Thyroid gland (tissue), 4 donors: ENCODE measurements around the gene REXO1. TPM values are rescaled to one million over a fixed set of nuclear protein-coding genes. Genes with fewer than 3 reads are reported as not detected.

Experiments used
- DNase-seq, 2 donors: peaks; one replicate each; pipeline ENCODE4 v3.0.0-alpha.2; 2019
- H3K27ac ChIP-seq, 3 donors: fragments of 200-600 bp; sonication (generic); 1 replicate in 2 of 3; 2 replicates in 1 of 3; pipeline ENCODE4 v1.5.1; 2016 to 2019; ENCODE audit warnings: mild to moderate bottlenecking in 1 of 3, moderate library complexity in 1 of 3
- H3K27me3 ChIP-seq: fragments of 200-600 bp; sonication (generic); one replicate; pipeline ENCODE4 v1.5.1; 2019
- H3K36me3 ChIP-seq, 2 donors: fragments of 200-600 bp; sonication (generic); one replicate each; pipeline ENCODE4 v1.5.1; 2016 to 2019
- H3K4me1 ChIP-seq, 2 donors: fragments of 200-600 bp; sonication (generic); one replicate each; pipeline ENCODE4 v1.5.1; 2017 to 2019
- H3K4me3 ChIP-seq, 3 donors: fragments of 200-600 bp; sonication (generic); replicated peaks in 1 of 3; 1 replicate in 2 of 3; 2 replicates in 1 of 3; pipeline ENCODE4 v1.5.1; 2016; ENCODE audit warnings: mild to moderate bottlenecking in 1 of 3
- H3K9me3 ChIP-seq: fragments of 200-600 bp; sonication (generic); one replicate; pipeline ENCODE4 v1.5.1; 2017
- CTCF ChIP-seq, 6 experiments: fragments of 200-600 bp in 3 of 6; fragments of 450-650 bp in 3 of 6; sonication (generic) in 3 of 6; IDR thresholded peaks; one replicate each; pipeline ENCODE4 v1.5.1; 2016 to 2019; ENCODE audit warnings: antibody characterized with exemption in 6 of 6, mild to moderate bottlenecking in 2 of 6, inconsistent platforms in 1 of 6, moderate library complexity in 1 of 6
- POLR2A ChIP-seq, 2 donors: fragments of 450-650 bp; IDR thresholded peaks; one replicate each; pipeline ENCODE4 v1.6.1; 2017; ENCODE audit warnings: antibody characterized with exemption in 2 of 2, mild to moderate bottlenecking in 2 of 2, moderate library complexity in 1 of 2
- WGBS, 2 donors: methylation state at CpG; one replicate each; pipeline ENCODE4 v1.1.5; 2017; 5-methylcytosine and 5-hydroxymethylcytosine counted together
- intact Hi-C: fragments of 100-400 bp; cut with DNase I; formaldehyde crosslinking; loops from one replicate; pipeline ENCODE4 v1.15.1; 2023
- total RNA-seq, 4 donors: library from RNA; depleted of rRNA; stranded (reverse); fragments of >200 nt; gene quantifications; one replicate each; pipeline ENCODE4 v1.2.3, GENCODE V29; 2016

REXO1 gene
- total RNA-seq, 4 donors from 2014 or later = 14.0 to 21.8 (median 17.2) TPM

GRCh38 chr19:1845642-1846041 lies 2.6 kb downstream of the REXO1 start:
- DNase-seq = no peak
- no peak overlapping the region for H3K4me3 ChIP-seq
- 88 to 97% methylated on average over 11 of the region's 11 CpGs for WGBS, 2 donors
- no peak overlapping the region for H3K27ac ChIP-seq
- H3K4me1 ChIP-seq = peaks cover 21 to 54% of the 10 kb centered on the region in 2 donors
- H3K36me3 ChIP-seq = no peaks in the 10 kb centered on the region
- H3K9me3 ChIP-seq = no peaks in the 10 kb centered on the region
- TF ChIP-seq POLR2A (IDR thresholded peaks at IDR 0.05) = no peak
- no peak for TF ChIP-seq CTCF (IDR thresholded peaks at IDR 0.05)
- H3K27me3 ChIP-seq = no peaks in the 10 kb centered on the region
- intact Hi-C loops = no loop called here

- no peak overlapping the region for H3K27ac ChIP-seq
- H3K36me3 ChIP-seq = no peaks in the 10 kb centered on the region
- no peak overlapping the region for H3K4me3 ChIP-seq
- WGBS, 2 donors = 89 to 90% methylated on average over 12 to 15 of the region's 16 CpGs
- H3K4me1 ChIP-seq = peaks cover 21 to 59% of the 10 kb centered on the region in 2 donors
- H3K27me3 ChIP-seq = no peaks in the 10 kb centered on the region
- TF ChIP-seq POLR2A (IDR thresholded peaks at IDR 0.05) (no peak), CTCF (IDR thresholded peaks at IDR 0.05) (no peak)
- intact Hi-C loops = no loop called here
- no peak for DNase-seq
- H3K9me3 ChIP-seq = no peaks in the 10 kb centered on the region
Observed at GRCh38 chr19:1845125-1845515, 3.2 kb downstream of the REXO1 start.

- Histone ChIP-seq H3K4me1 (peaks cover 21 to 64% of the 10 kb centered on the region in 2 donors), H3K4me3 (no peak overlapping the region), H3K27ac (no peak overlapping the region), H3K9me3 (no peaks in the 10 kb centered on the region), H3K27me3 (no peaks in the 10 kb centered on the region), H3K36me3 (no peaks in the 10 kb centered on the region)
- intact Hi-C loops = no loop called here
- 73 to 98% methylated on average over 9 to 14 of the region's 19 CpGs for WGBS, 2 donors
- TF ChIP-seq CTCF (IDR thresholded peaks at IDR 0.05) = no peak
- TF ChIP-seq POLR2A (IDR thresholded peaks at IDR 0.05) = no peak
- DNase-seq = no peak
Observed at GRCh38 chr19:1844513-1845124, 3.7 kb downstream of the REXO1 start.

GRCh38 chr19:1843646-1844394 lies 4.5 kb downstream of the REXO1 start:
- Histone ChIP-seq H3K27me3 (no peaks in the 10 kb centered on the region), H3K9me3 (no peaks in the 10 kb centered on the region), H3K27ac (no peak overlapping the region), H3K36me3 (no peaks in the 10 kb centered on the region), H3K4me1 (peaks cover 21 to 69% of the 10 kb centered on the region in 2 donors), H3K4me3 (no peak overlapping the region)
- no peak for DNase-seq
- 78 to 87% methylated on average over 20 to 23 of the region's 25 CpGs for WGBS, 2 donors
- intact Hi-C loops = no loop called here
- TF ChIP-seq POLR2A (IDR thresholded peaks at IDR 0.05) = no peak
- no peak for TF ChIP-seq CTCF (IDR thresholded peaks at IDR 0.05)

GRCh38 chr19:1843116-1843515 lies 5.2 kb downstream of the REXO1 start:
- Histone ChIP-seq H3K27ac (no peak overlapping the region), H3K36me3 (no peaks in the 10 kb centered on the region), H3K4me3 (no peak overlapping the region), H3K9me3 (no peaks in the 10 kb centered on the region), H3K27me3 (no peaks in the 10 kb centered on the region), H3K4me1 (peaks cover 21 to 70% of the 10 kb centered on the region in 2 donors)
- no peak for TF ChIP-seq POLR2A (IDR thresholded peaks at IDR 0.05)
- 81 to 91% methylated on average over 5 to 6 of the region's 22 CpGs for WGBS, 2 donors
- intact Hi-C loops = no loop called here
- DNase-seq = no peak
